Measurements from ENCODE around the gene DNAJB12.

DNAJB12 gene

DNA sequence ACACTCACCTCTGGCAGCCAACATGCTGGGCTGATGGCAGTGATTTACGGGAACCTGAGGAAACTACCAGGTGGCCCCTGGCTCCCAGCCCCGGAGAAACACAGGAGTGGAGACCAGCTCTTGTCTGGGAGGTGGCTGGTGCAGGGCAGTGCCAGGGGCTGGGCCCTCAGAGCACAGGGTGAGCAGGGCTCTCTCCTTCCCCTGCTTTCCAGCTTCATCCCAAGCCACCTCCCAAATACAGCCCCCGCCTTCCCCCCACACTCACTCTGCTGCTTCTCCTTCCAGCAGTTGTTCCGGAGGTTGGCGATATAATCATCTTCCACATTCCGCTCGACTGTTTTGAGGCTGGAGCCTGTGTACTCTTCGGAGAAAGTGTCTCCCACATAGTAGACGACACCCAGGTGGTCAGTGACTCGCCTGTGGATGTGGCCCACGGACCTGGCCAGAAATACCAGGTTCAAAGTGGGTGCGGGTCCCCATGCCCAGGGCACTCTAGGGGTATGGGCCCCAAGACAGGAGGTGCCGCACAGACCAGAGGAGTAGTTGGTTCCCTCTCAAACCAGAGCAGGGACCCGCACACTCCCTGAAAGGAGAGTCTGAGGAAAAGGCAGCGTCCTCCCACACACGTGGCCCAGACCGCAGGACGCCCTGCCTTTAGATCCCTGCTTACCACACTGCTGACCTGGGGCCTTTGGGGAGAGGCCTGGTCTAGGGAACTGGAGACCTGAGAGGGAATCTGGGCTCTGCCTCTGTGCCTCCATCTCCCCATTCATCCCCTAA lies 18.3 kb downstream of the DNAJB12 start:
- DNase-seq (ENCODE audit: low read depth): no peak
- TF ChIP-seq, protein P1, sequence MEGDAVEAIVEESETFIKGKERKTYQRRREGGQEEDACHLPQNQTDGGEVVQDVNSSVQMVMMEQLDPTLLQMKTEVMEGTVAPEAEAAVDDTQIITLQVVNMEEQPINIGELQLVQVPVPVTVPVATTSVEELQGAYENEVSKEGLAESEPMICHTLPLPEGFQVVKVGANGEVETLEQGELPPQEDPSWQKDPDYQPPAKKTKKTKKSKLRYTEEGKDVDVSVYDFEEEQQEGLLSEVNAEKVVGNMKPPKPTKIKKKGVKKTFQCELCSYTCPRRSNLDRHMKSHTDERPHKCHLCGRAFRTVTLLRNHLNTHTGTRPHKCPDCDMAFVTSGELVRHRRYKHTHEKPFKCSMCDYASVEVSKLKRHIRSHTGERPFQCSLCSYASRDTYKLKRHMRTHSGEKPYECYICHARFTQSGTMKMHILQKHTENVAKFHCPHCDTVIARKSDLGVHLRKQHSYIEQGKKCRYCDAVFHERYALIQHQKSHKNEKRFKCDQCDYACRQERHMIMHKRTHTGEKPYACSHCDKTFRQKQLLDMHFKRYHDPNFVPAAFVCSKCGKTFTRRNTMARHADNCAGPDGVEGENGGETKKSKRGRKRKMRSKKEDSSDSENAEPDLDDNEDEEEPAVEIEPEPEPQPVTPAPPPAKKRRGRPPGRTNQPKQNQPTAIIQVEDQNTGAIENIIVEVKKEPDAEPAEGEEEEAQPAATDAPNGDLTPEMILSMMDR (conservative IDR thresholded peaks at IDR 0.05; ENCODE audit: low read depth, low read length): no peak

DNA sequence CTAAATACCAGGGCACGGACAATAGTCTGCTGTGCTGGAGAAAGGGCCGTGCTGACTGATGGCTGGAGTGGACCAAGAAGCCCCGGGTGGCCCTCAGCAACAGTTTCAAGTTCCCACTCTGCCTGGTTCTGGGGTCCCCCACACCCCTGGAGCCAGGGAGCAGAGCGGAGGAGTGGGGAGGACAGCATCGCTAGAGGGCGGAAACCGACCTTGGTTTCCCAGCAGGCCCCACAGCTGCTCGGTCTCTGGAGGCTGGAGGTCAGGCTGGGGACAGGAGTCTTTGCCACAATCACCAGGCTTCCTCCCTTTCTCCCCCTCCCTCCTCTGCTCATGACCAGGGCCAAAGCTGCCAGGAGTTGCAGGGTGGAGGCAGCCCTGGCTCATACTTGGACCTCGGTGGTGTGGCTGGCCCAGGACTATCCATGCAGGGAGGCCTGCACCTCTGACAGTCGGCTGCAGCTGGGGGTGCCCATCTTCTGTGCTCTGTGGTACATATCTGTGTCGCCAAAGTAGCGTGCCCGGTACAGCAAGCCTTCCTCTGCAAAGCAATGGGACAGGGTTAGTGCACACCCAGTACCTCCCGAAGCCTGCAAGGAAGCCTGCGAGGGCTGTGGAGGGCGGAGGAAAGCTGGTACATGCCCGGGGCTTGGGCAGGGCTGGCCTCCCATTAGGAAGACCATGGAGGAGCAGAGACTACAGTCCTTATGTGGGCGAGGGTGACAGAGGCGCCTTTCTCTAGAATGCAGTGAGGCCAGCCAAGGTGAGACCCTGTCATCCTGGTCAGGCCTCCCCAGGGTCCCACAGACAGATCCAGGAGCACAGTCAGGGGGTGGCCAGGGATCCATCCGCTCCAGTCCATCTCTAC lies 19.1 kb downstream of the DNAJB12 start:
- no peak overlapping the region for H3K4me3 ChIP-seq (ENCODE audit: low read length)
- peak; percentile 87 for DNase-seq (ENCODE audit: low read depth)
- TF ChIP-seq, protein P1 (conservative IDR thresholded peaks at IDR 0.05; ENCODE audit: low read depth, low read length): peak; percentile 12

More for the DNA sequence above, 18.3 kb downstream of the DNAJB12 start:
- H3K4me3 ChIP-seq (ENCODE audit: low read length): no peak overlapping the region

DNA sequence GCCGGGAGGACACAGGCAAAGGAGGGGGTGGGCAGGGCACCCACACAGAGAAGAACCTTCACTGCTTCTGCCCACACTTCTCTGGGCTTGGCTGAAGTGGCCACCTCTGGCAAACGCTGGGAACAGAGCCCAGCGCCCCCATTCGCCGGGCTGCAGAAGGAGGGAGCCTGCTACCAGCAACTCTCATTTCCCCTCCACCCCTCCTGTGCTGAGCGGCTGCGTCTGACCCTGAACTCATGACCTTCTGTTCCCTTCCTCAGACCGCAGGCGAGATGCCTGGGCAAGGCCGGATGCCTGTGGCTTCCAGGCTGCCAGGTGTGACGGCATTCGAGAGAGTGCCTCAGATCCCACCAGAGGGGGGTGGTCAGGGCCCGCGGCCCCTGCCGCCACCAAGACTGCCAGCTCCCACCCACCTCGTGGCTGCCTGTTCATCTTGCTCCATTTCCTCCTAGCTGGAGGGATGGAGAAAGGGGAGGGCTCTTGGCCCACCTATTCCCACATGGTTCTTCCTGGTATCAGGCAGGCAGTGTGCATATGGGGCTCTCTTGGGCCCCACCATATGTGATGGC lies 19.8 kb downstream of the DNAJB12 start:
- TF ChIP-seq, protein P1 (conservative IDR thresholded peaks at IDR 0.05; ENCODE audit: low read depth, low read length): peak; percentile 51
- H3K4me3 ChIP-seq (ENCODE audit: low read length): peak overlapping the region; percentile 6
- peak; percentile 100 for DNase-seq (ENCODE audit: low read depth)

DNA sequence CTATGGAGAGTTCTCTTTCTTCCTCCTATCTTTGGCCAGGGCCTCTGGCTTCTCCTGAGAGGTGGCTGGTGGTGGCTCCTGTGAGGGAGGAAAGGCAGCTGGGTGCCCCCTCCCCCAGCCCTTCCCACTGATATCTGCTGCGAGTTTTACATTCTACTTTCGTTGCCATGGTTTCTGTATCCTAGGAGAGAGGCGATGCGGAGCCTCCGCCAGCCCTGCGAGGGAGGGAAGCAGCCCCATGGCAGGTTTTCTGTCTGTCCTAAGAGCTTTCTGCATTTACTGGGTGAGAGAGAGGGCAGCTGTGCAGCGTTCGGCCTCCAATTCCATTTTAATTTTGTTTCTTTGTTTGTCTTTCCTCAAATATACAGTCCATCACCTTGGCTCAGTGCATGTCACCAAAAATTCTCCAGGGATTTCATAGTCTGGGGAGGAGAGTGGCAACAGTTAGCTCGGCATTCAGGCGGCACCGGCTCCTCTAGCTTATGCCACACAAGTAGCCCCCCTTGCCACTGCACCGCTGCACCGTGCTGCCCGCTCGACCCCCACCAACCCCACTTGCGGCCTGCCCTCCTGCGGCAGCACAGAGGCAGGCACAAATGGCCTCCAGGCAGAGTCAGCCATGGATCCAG lies 20.4 kb downstream of the DNAJB12 start:
- peak overlapping the region; percentile 6 for H3K4me3 ChIP-seq (ENCODE audit: low read length)
- TF ChIP-seq, protein P1 (conservative IDR thresholded peaks at IDR 0.05; ENCODE audit: low read depth, low read length): no peak
- DNase-seq (ENCODE audit: low read depth): peak; percentile 88

DNA sequence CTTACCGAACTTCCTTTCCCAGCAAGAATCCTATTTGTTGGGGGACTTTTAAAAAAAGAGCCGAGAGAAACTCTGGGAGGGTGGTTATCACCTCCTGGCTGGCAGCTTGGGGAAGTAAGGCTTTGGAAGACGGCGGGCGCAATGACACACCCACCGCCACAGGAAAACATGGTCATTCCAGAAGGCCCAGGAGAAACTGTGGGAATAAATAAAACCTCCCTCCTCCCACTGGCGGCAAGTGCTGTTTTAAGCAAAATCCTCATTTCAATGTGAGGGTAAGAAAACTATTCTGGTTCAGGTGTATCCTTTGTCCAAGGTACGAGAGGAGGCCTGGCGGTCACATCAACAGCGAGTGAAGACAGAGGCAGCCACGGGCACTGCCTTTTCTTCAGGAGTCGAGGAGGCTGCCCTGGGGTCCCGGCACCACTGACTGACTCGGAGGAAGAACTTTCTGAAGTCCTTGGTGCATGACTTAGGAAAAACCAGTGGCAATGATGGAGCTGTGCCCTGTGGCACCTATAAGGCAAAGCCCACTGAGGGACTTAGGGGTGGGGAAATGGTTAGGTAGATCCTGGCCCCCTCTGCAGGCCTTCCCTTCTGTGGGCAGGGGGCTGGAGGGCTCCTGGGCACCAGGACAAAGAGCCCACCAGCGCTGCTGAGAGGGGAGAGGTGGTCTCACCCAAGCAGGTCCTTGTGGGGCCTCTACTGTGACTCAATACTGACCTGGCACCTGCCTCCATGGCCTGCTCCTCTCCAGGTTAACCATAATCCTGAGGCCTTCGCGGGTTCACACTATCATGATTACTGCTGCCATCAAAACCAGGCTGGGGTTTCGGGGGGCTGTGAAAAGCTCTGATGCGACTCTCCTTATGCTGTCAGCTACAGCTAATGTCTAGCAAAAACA lies 21.4 kb downstream of the DNAJB12 start:
- DNase-seq (ENCODE audit: low read depth): no peak
- H3K4me3 ChIP-seq (ENCODE audit: low read length): no peak overlapping the region
- TF ChIP-seq, protein P1 (conservative IDR thresholded peaks at IDR 0.05; ENCODE audit: low read depth, low read length): no peak

Data from retinal pigment epithelial cell (primary cell).